ENCODE data around the gene FXYD6.

Gene FXYD6

DNA sequence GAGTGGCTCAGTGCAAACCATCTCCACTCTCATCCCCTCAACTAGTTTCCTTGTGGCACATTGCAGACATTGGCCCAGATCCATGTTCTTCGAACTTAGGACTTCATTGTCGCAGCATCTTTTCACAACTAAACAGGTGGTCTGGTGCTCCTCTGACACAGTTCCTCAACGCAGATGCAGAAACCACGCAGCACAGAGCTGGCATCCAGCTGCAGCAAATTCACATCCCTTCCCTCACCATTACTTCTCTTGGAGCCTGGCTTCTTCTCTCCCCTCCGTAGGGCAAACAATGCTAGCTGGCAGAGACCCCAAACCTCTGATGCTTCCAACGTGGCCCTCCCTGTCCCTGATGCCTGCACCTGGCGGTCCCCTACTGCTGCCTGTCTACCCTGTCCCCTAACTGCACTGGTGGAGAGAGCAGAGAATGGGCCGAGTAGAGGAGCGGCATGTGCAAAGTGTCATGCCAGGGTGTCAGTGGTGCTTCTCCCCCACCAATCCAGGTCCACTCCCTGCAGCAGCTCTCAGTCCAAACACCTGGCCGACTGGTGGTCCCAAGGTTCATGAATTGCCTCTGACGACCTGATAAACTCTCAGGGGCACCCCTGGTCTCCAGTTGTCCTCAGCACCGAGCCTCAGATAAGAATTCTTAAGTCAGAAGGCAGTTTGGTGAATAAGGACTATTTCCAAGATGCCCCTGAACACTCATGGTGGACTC, 34.6 kb upstream of the FXYD6 start:
- TF ChIP-seq POLR2AphosphoS5 (IDR thresholded peaks at IDR 0.05; ENCODE audit: low read depth) (no peak), SPI1 (IDR thresholded peaks at IDR 0.05; ENCODE audit: borderline replicate concordance, low read depth) (no peak), GABPA (IDR thresholded peaks at IDR 0.05; ENCODE audit: low read depth) (no peak)
- TF ChIP-seq, protein P1, sequence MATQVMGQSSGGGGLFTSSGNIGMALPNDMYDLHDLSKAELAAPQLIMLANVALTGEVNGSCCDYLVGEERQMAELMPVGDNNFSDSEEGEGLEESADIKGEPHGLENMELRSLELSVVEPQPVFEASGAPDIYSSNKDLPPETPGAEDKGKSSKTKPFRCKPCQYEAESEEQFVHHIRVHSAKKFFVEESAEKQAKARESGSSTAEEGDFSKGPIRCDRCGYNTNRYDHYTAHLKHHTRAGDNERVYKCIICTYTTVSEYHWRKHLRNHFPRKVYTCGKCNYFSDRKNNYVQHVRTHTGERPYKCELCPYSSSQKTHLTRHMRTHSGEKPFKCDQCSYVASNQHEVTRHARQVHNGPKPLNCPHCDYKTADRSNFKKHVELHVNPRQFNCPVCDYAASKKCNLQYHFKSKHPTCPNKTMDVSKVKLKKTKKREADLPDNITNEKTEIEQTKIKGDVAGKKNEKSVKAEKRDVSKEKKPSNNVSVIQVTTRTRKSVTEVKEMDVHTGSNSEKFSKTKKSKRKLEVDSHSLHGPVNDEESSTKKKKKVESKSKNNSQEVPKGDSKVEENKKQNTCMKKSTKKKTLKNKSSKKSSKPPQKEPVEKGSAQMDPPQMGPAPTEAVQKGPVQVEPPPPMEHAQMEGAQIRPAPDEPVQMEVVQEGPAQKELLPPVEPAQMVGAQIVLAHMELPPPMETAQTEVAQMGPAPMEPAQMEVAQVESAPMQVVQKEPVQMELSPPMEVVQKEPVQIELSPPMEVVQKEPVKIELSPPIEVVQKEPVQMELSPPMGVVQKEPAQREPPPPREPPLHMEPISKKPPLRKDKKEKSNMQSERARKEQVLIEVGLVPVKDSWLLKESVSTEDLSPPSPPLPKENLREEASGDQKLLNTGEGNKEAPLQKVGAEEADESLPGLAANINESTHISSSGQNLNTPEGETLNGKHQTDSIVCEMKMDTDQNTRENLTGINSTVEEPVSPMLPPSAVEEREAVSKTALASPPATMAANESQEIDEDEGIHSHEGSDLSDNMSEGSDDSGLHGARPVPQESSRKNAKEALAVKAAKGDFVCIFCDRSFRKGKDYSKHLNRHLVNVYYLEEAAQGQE (IDR thresholded peaks at IDR 0.05; ENCODE audit: insufficient replicate concordance, low read depth), result no peak
- TF ChIP-seq, protein P2, sequence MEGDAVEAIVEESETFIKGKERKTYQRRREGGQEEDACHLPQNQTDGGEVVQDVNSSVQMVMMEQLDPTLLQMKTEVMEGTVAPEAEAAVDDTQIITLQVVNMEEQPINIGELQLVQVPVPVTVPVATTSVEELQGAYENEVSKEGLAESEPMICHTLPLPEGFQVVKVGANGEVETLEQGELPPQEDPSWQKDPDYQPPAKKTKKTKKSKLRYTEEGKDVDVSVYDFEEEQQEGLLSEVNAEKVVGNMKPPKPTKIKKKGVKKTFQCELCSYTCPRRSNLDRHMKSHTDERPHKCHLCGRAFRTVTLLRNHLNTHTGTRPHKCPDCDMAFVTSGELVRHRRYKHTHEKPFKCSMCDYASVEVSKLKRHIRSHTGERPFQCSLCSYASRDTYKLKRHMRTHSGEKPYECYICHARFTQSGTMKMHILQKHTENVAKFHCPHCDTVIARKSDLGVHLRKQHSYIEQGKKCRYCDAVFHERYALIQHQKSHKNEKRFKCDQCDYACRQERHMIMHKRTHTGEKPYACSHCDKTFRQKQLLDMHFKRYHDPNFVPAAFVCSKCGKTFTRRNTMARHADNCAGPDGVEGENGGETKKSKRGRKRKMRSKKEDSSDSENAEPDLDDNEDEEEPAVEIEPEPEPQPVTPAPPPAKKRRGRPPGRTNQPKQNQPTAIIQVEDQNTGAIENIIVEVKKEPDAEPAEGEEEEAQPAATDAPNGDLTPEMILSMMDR (IDR thresholded peaks at IDR 0.05; ENCODE audit: insufficient read depth, low read length), result no peak
- H3K4me3 ChIP-seq (replicated peaks; ENCODE audit: insufficient read depth, low read length), result no peak overlapping the region
- no peak for DNase-seq (ENCODE audit: low read depth in 1 of 2, low spot score in 1 of 2)
- no peak overlapping the region for H3K27ac ChIP-seq (replicated peaks)
- peaks cover 3% of the 10 kb centered on the region for H3K27me3 ChIP-seq (ENCODE audit: insufficient read depth, poor library complexity, severe bottlenecking)

DNA sequence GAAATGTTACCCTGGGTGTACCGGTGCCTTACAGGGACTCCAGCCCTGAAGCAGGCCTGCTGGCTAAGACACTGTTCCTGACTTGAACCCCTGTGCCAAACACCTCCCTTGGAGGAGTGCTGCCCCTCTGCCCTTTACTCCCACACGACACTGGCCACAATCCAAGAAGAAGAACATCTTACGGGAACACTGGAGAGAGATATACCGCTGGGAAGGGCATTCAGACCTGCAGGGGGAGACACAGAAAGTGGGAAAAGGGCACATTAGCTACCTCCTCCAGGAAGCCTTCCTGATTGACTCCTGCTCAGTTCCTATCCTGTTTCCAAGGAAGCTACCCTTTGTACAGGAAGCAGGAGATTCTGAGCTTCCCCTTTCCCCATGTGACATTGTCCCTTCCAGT, 34.1 kb upstream of the FXYD6 start:
- Histone ChIP-seq H3K27ac (replicated peaks) (no peak overlapping the region), H3K27me3 (ENCODE audit: insufficient read depth, poor library complexity, severe bottlenecking) (peaks cover 3% of the 10 kb centered on the region), H3K4me3 (replicated peaks; ENCODE audit: insufficient read depth, low read length) (no peak overlapping the region)
- DNase-seq (ENCODE audit: low read depth in 1 of 2, low spot score in 1 of 2), result no peak
- TF ChIP-seq, protein P1 (IDR thresholded peaks at IDR 0.05; ENCODE audit: insufficient replicate concordance, low read depth), result no peak
- TF ChIP-seq POLR2AphosphoS5 (IDR thresholded peaks at IDR 0.05; ENCODE audit: low read depth) (no peak), GABPA (IDR thresholded peaks at IDR 0.05; ENCODE audit: low read depth) (no peak), SPI1 (IDR thresholded peaks at IDR 0.05; ENCODE audit: borderline replicate concordance, low read depth) (no peak)
- TF ChIP-seq, protein P2 (IDR thresholded peaks at IDR 0.05; ENCODE audit: insufficient read depth, low read length), result no peak

DNA sequence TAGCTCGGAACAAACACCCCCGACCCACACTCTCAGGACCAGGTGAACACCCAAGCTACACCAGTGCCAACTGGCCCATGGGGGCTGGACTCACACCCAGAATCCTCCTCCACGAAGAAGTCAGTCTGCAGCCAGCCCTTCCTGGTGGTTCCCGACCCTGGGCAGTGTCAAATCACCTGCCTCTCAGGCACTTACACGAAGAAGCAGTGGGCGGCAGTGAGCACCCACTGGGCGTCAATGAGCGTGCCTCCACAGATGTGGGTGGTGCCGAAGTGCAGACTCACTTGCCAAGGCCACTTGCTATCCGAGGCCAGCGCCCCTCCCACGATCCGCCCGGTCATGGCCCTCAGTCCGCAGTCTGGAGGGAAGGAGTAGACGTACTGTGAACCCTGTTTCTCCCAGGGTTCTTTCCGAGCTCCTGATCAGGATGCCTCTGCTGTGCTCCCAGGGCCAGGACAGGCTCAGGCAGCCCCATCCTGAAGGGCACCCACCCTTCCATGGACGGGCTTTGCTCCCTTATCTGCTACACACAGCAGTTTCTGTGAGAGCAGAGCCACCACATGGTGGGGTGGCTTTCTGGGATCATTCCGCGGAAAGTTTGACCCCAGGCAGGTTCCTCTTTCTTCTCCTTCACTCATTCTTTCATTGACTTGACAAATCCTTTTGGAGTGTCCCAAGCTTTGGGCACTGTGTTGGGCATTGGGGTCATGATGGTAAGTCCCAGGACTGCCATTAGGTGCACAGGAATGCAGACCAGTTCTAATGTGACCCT, 33.3 kb upstream of the FXYD6 start:
- H3K4me3 ChIP-seq (replicated peaks; ENCODE audit: insufficient read depth, low read length), result no peak overlapping the region
- DNase-seq (ENCODE audit: low read depth in 1 of 2, low spot score in 1 of 2), result no peak
- peaks cover 3% of the 10 kb centered on the region for H3K27me3 ChIP-seq (ENCODE audit: insufficient read depth, poor library complexity, severe bottlenecking)
- no peak for TF ChIP-seq GABPA (IDR thresholded peaks at IDR 0.05; ENCODE audit: low read depth)
- TF ChIP-seq, protein P2 (IDR thresholded peaks at IDR 0.05; ENCODE audit: insufficient read depth, low read length), result no peak
- no peak for TF ChIP-seq POLR2AphosphoS5 (IDR thresholded peaks at IDR 0.05; ENCODE audit: low read depth)
- TF ChIP-seq, protein P1 (IDR thresholded peaks at IDR 0.05; ENCODE audit: insufficient replicate concordance, low read depth), result no peak
- TF ChIP-seq SPI1 (IDR thresholded peaks at IDR 0.05; ENCODE audit: borderline replicate concordance, low read depth), result no peak
- no peak overlapping the region for H3K27ac ChIP-seq (replicated peaks)
